ENCODE data around the gene DZIP1.
"Not testable (repeated sequence)": the region's sequence is repeated elsewhere in the genome, so short reads cannot be mapped to it uniquely, and the experiment has no call there.

The DZIP1 gene

GRCh38 chr13:95603887-95604555, 40.5 kb downstream of the DZIP1 start:
- no peak for DNase-seq (ENCODE audit: low spot score)

- DNase-seq (ENCODE audit: low spot score), result no peak
Measured at GRCh38 chr13:95601906-95602305, 42.6 kb downstream of the DZIP1 start.

- no peak for DNase-seq (ENCODE audit: low spot score)
Measured at GRCh38 chr13:95601216-95601615, 43.3 kb downstream of the DZIP1 start.

GRCh38 chr13:95596701-95597100, 47.8 kb downstream of the DZIP1 start:
- no peak for DNase-seq (ENCODE audit: low spot score)

GRCh38 chr13:95593462-95593861, 51.0 kb downstream of the DZIP1 start:
- no peak for DNase-seq (ENCODE audit: low spot score)

GRCh38 chr13:95588721-95589120, 55.8 kb downstream of the DZIP1 start:
- no peak for DNase-seq (ENCODE audit: low spot score)

GRCh38 chr13:95588134-95588533, 56.4 kb downstream of the DZIP1 start:
- no peak for DNase-seq (ENCODE audit: low spot score)

GRCh38 chr13:95585867-95586266, 58.6 kb downstream of the DZIP1 start:
- no peak for DNase-seq (ENCODE audit: low spot score)

- no peak for DNase-seq (ENCODE audit: low spot score)
Measured at GRCh38 chr13:95579303-95579702, 65.2 kb downstream of the DZIP1 start.

GRCh38 chr13:95573221-95573620, 71.3 kb downstream of the DZIP1 start:
- no peak for DNase-seq (ENCODE audit: low spot score)

GRCh38 chr13:95571941-95572340, 72.6 kb downstream of the DZIP1 start:
- no peak for DNase-seq (ENCODE audit: low spot score)

- DNase-seq (ENCODE audit: low spot score), result no peak
Measured at GRCh38 chr13:95570016-95570415, 74.5 kb downstream of the DZIP1 start.

- DNase-seq (ENCODE audit: low spot score), result no peak
Measured at GRCh38 chr13:95568131-95568530, 76.4 kb downstream of the DZIP1 start.

GRCh38 chr13:95565758-95566157, 78.7 kb downstream of the DZIP1 start:
- not testable (repeated sequence) for DNase-seq (ENCODE audit: low spot score)

- no peak for DNase-seq (ENCODE audit: low spot score)
Measured at GRCh38 chr13:95564733-95565291, 79.7 kb downstream of the DZIP1 start.

- DNase-seq (ENCODE audit: low spot score), result peak; percentile 15
Measured at GRCh38 chr13:95564091-95564490, 80.4 kb downstream of the DZIP1 start.

GRCh38 chr13:95560387-95560786, 84.1 kb downstream of the DZIP1 start:
- no peak for DNase-seq (ENCODE audit: low spot score)

GRCh38 chr13:95559100-95559499, 85.4 kb downstream of the DZIP1 start:
- DNase-seq (ENCODE audit: low spot score), result no peak

- DNase-seq (ENCODE audit: low spot score), result no peak
Measured at GRCh38 chr13:95557013-95557412, 87.5 kb downstream of the DZIP1 start.

- no peak for DNase-seq (ENCODE audit: low spot score)
Measured at GRCh38 chr13:95553581-95554385, 90.7 kb downstream of the DZIP1 start.

- DNase-seq (ENCODE audit: low spot score), result no peak
Measured at GRCh38 chr13:95552539-95553441, 91.7 kb downstream of the DZIP1 start, which contains the start of gene CLDN10. Gene CLDN10 (plus strand): TSS chr13:95552720. CDS start chr13:95552754, 34 bp downstream.

- no peak for DNase-seq (ENCODE audit: low spot score)
Measured at GRCh38 chr13:95552208-95552538, 92.3 kb downstream of the DZIP1 start.
